ENCODE measurements around the gene MYOT. TPM values are rescaled to one million over a fixed set of nuclear protein-coding genes. Genes with fewer than 3 reads are reported as not detected.

The MYOT gene
- total RNA-seq, 1 experiment from 2014 or later = not detected

DNA sequence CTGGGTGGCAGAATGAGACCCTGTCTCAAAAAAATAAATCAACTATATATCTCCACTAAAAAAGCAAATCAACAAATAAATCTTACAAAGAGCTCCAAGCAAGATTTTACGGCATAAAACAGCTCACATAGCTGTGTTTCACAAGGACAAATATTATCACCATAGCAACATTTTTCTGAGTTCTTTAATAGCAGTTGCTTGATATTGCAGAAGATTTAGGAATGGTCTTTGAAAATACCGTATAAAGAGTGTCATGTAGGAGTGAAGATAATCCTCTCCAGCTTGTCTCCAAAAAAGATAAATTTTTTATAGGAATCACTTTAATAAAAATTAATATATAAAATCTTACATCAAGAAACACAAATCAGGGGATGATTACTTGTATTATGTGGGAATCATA lies 36.6 kb upstream of the MYOT start:
- H3K27ac ChIP-seq (ENCODE audit: insufficient read length, low read depth, low read length) = no peak overlapping the region
- Mint-ChIP-seq H3K4me3 (no peak overlapping the region), H3K9me3 (peaks cover 0 to 2% of the 10 kb centered on the region in 2 experiments; a peak in 1 of 5 replicates), H3K4me1 (peaks cover 21 to 24% of the 10 kb centered on the region in 2 experiments), H3K36me3 (ENCODE audit: insufficient read depth in 1 of 3, low read depth in 3 of 3) (peaks cover 0 to 3% (median 0%) of the 10 kb centered on the region in 3 experiments; a peak in 1 of 7 replicates), H3K27me3 (ENCODE audit: low read depth) (no peaks in the 10 kb centered on the region), H3K27ac (no peak overlapping the region)
- WGBS (ENCODE audit: extremely low coverage, insufficient read length, low lambda C conversion rate) = no CpG with 5 or more reads among the region's 2 CpGs
- H4K91ac ChIP-seq (ENCODE audit: insufficient read length, low read depth, low read length) = no peak overlapping the region
- H3K27me3 ChIP-seq (ENCODE audit: insufficient read depth, low read length) = no peaks in the 10 kb centered on the region
- H3K23ac ChIP-seq (ENCODE audit: insufficient read length, low read depth, low read length) = no peak overlapping the region
- H4K20me1 ChIP-seq (ENCODE audit: control insufficient read depth, insufficient read depth, insufficient read length) = no peaks in the 10 kb centered on the region
- H3K4me1 ChIP-seq (ENCODE audit: insufficient read depth, low read length) = no peaks in the 10 kb centered on the region; the same call in 1 of the 2 replicates
- H2AFZ ChIP-seq (ENCODE audit: low read length) = no peak overlapping the region
- TF ChIP-seq, protein P1, sequence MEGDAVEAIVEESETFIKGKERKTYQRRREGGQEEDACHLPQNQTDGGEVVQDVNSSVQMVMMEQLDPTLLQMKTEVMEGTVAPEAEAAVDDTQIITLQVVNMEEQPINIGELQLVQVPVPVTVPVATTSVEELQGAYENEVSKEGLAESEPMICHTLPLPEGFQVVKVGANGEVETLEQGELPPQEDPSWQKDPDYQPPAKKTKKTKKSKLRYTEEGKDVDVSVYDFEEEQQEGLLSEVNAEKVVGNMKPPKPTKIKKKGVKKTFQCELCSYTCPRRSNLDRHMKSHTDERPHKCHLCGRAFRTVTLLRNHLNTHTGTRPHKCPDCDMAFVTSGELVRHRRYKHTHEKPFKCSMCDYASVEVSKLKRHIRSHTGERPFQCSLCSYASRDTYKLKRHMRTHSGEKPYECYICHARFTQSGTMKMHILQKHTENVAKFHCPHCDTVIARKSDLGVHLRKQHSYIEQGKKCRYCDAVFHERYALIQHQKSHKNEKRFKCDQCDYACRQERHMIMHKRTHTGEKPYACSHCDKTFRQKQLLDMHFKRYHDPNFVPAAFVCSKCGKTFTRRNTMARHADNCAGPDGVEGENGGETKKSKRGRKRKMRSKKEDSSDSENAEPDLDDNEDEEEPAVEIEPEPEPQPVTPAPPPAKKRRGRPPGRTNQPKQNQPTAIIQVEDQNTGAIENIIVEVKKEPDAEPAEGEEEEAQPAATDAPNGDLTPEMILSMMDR (conservative IDR thresholded peaks at IDR 0.05) = no peak
- H3K79me1 ChIP-seq (ENCODE audit: insufficient read depth, low read depth, low read length, poor library complexity, severe bottlenecking) = no peaks in the 10 kb centered on the region
- H4K5ac ChIP-seq (ENCODE audit: insufficient read length, low read depth, low read length) = no peak overlapping the region
- H2BK5ac ChIP-seq (ENCODE audit: insufficient read length, low read length) = no peak overlapping the region
- no peaks in the 10 kb centered on the region for H3K23me2 ChIP-seq (ENCODE audit: insufficient read length, low read depth, low read length, poor library complexity, severe bottlenecking)
- no peak overlapping the region for H2BK120ac ChIP-seq (ENCODE audit: low read depth, low read length, poor library complexity, severe bottlenecking)
- H2AK5ac ChIP-seq (ENCODE audit: insufficient read length, low read length) = no peak overlapping the region
- no peaks in the 10 kb centered on the region for H3K79me2 ChIP-seq (ENCODE audit: insufficient read depth, low read length)
- H3T11ph ChIP-seq (ENCODE audit: low read length) = no peak overlapping the region
- no peak overlapping the region for H2BK12ac ChIP-seq (ENCODE audit: insufficient read length, low read depth, low read length)
- H3K9ac ChIP-seq (ENCODE audit: extremely low read depth, insufficient read length, low read length) = no peak overlapping the region
- no peaks in the 10 kb centered on the region for H3K9me3 ChIP-seq (ENCODE audit: control insufficient read depth, low read depth, low read length)
- no peak overlapping the region for H3K18ac ChIP-seq (ENCODE audit: insufficient read length, low read depth, low read length)
- H3K4me2 ChIP-seq (ENCODE audit: insufficient read depth, insufficient read length, low read length) = no peak overlapping the region
- H3K4ac ChIP-seq (ENCODE audit: low read depth, low read length) = no peak overlapping the region
- H4K8ac ChIP-seq (replicated peaks; ENCODE audit: insufficient read length, low read depth, low read length) = no peak overlapping the region
- no peak overlapping the region for H2BK15ac ChIP-seq (ENCODE audit: low read depth, low read length)
- H2BK20ac ChIP-seq (ENCODE audit: low read depth, low read length, poor library complexity, severe bottlenecking) = no peak overlapping the region
- no peak overlapping the region for H3K56ac ChIP-seq (ENCODE audit: insufficient read length, low read depth, low read length)
- H3K14ac ChIP-seq (ENCODE audit: insufficient read depth, low read length) = no peak overlapping the region
- DNase-seq = no peak

All from H9 (cell line).